ENCODE data around the gene CCM2L.

Gene CCM2L

GRCh38 chr20:31990641-31991338, 19.4 kb upstream of the CCM2L start:
- H3K27ac ChIP-seq (ENCODE audit: low read length) = no peak overlapping the region
- no peak overlapping the region for H3K4me3 ChIP-seq (ENCODE audit: low read depth in 1 of 2, low read length in 2 of 2)
- H3K9ac ChIP-seq (ENCODE audit: low read depth, low read length) = no peak overlapping the region
- no peaks in the 10 kb centered on the region for H3K36me3 ChIP-seq (ENCODE audit: insufficient read depth, low read length)
- DNase-seq (no peak), ATAC-seq (ENCODE audit: insufficient read depth, low read depth) (no peak)
- peaks cover 18% of the 10 kb centered on the region for H3K27me3 ChIP-seq (ENCODE audit: insufficient read depth, low read length, poor library complexity)
- H2AFZ ChIP-seq (ENCODE audit: low read depth, low read length) = no peak overlapping the region
- peaks cover 5% of the 10 kb centered on the region; the same call in 1 of the 2 replicates for H4K20me1 ChIP-seq (ENCODE audit: insufficient read depth, low read length)
- H3K4me2 ChIP-seq (ENCODE audit: insufficient read depth, low read length) = no peak overlapping the region
- TF ChIP-seq EZH2 (IDR thresholded peaks at IDR 0.05; ENCODE audit: borderline replicate concordance, low read depth, low read length, severe bottlenecking) = no peak
- no peak for TF ChIP-seq CTCF (IDR thresholded peaks at IDR 0.05; ENCODE audit: borderline replicate concordance, extremely low read depth, low read length, poor library complexity, severe bottlenecking)
- H3K9me3 ChIP-seq (ENCODE audit: insufficient read depth, low read length, severe bottlenecking) = no peaks in the 10 kb centered on the region
- no peaks in the 10 kb centered on the region for H3K4me1 ChIP-seq (ENCODE audit: insufficient read depth, low read length)
- H3K79me2 ChIP-seq (ENCODE audit: insufficient read depth, low read length) = no peaks in the 10 kb centered on the region

GRCh38 chr20:31991339-31991705, 18.9 kb upstream of the CCM2L start:
- no peak overlapping the region for H2AFZ ChIP-seq (ENCODE audit: low read depth, low read length)
- H3K9me3 ChIP-seq (ENCODE audit: insufficient read depth, low read length, severe bottlenecking) = no peaks in the 10 kb centered on the region
- no peak overlapping the region for H3K4me2 ChIP-seq (ENCODE audit: insufficient read depth, low read length)
- H3K27ac ChIP-seq (ENCODE audit: low read length) = no peak overlapping the region
- H3K9ac ChIP-seq (ENCODE audit: low read depth, low read length) = no peak overlapping the region
- H3K4me1 ChIP-seq (ENCODE audit: insufficient read depth, low read length) = no peaks in the 10 kb centered on the region
- H3K79me2 ChIP-seq (ENCODE audit: insufficient read depth, low read length) = no peaks in the 10 kb centered on the region
- H3K36me3 ChIP-seq (ENCODE audit: insufficient read depth, low read length) = no peaks in the 10 kb centered on the region
- no peak for DNase-seq
- peaks cover 18% of the 10 kb centered on the region for H3K27me3 ChIP-seq (ENCODE audit: insufficient read depth, low read length, poor library complexity)
- no peak overlapping the region for H3K4me3 ChIP-seq (ENCODE audit: low read depth in 1 of 2, low read length in 2 of 2)
- TF ChIP-seq CTCF (IDR thresholded peaks at IDR 0.05; ENCODE audit: borderline replicate concordance, extremely low read depth, low read length, poor library complexity, severe bottlenecking) (no peak), EZH2 (IDR thresholded peaks at IDR 0.05; ENCODE audit: borderline replicate concordance, low read depth, low read length, severe bottlenecking) (no peak)
- H4K20me1 ChIP-seq (ENCODE audit: insufficient read depth, low read length) = peaks cover 5% of the 10 kb centered on the region; the same call in 1 of the 2 replicates
- no peak for ATAC-seq (ENCODE audit: insufficient read depth, low read depth)

- Histone ChIP-seq H3K36me3 (ENCODE audit: insufficient read depth, low read length) (no peaks in the 10 kb centered on the region), H3K4me2 (ENCODE audit: insufficient read depth, low read length) (no peak overlapping the region), H4K20me1 (ENCODE audit: insufficient read depth, low read length) (peaks cover 5% of the 10 kb centered on the region; the same call in 1 of the 2 replicates), H3K4me1 (ENCODE audit: insufficient read depth, low read length) (no peaks in the 10 kb centered on the region), H3K9ac (ENCODE audit: low read depth, low read length) (no peak overlapping the region), H2AFZ (ENCODE audit: low read depth, low read length) (no peak overlapping the region), H3K4me3 (ENCODE audit: low read depth in 1 of 2, low read length in 2 of 2) (no peak overlapping the region), H3K9me3 (ENCODE audit: insufficient read depth, low read length, severe bottlenecking) (no peaks in the 10 kb centered on the region), H3K27me3 (ENCODE audit: insufficient read depth, low read length, poor library complexity) (peaks cover 18% of the 10 kb centered on the region), H3K79me2 (ENCODE audit: insufficient read depth, low read length) (no peaks in the 10 kb centered on the region), H3K27ac (ENCODE audit: low read length) (no peak overlapping the region)
- TF ChIP-seq EZH2 (IDR thresholded peaks at IDR 0.05; ENCODE audit: borderline replicate concordance, low read depth, low read length, severe bottlenecking) (no peak), CTCF (IDR thresholded peaks at IDR 0.05; ENCODE audit: borderline replicate concordance, extremely low read depth, low read length, poor library complexity, severe bottlenecking) (no peak)
- DNase-seq (no peak), ATAC-seq (ENCODE audit: insufficient read depth, low read depth) (no peak)
These were observed 18.2 kb upstream of the CCM2L start for GRCh38 chr20:31992086-31992485.
